Vagina (tissue), 2 donors: ENCODE measurements around the gene NAGLU.

Experiments
- CTCF ChIP-seq, 3 experiments: fragments of 450-650 bp in 2 of 3; fragments of 200-600 bp in 1 of 3; sonication (generic) in 1 of 3; IDR thresholded peaks; one replicate each; pipeline ENCODE4 v1.5.1; 2017 to 2019; ENCODE audit warnings: antibody characterized with exemption in 3 of 3, mild to moderate bottlenecking in 2 of 3, moderate library complexity in 2 of 3
- POLR2A ChIP-seq, 2 donors: fragments of 450-650 bp; IDR thresholded peaks; one replicate each; pipeline ENCODE4 v1.6.1; 2017; ENCODE audit warnings: antibody characterized with exemption in 2 of 2, mild to moderate bottlenecking in 2 of 2, moderate library complexity in 2 of 2

GRCh38 chr17:42507671-42508070, 28.4 kb upstream of the NAGLU start:
- no peak for TF ChIP-seq CTCF (IDR thresholded peaks at IDR 0.05)
- no peak for TF ChIP-seq POLR2A (IDR thresholded peaks at IDR 0.05)
